Cardiac septum (tissue), 1 donor: ENCODE measurements around the gene LHCGR. TPM values are rescaled to one million over a fixed set of nuclear protein-coding genes. Genes with fewer than 3 reads are reported as not detected.
"Not testable (repeated sequence)": the region's sequence is repeated elsewhere in the genome, so short reads cannot be mapped to it uniquely, and the experiment has no call there.

Experiments
- DNase-seq: peaks from one replicate; pipeline ENCODE4 v3.0.0-alpha.2; 2020; ENCODE audit warnings: low spot score
- intact Hi-C: fragments of 100-400 bp; cut with DNase I; formaldehyde crosslinking; loops from one replicate; pipeline ENCODE4 v1.14.0; 2022
- total RNA-seq: library from RNA; stranded (reverse); fragmentation: NEBNext Ultra II Directional; extraction: Animal tissue kit (Norgen Biotek cat#: 25700); gene quantifications from one replicate; pipeline ENCODE4 v1.2.1, GENCODE V29; 2021
- donor health status: DM: no; HTN: no; CAD: no.

Gene LHCGR
- total RNA-seq, 1 donor from 2014 or later, result 0.24 TPM

GRCh38 chr2:48749291-48750127 is 6.0 kb downstream of the LHCGR start:
- intact Hi-C loops, result no loop called here
- no peak for DNase-seq

- intact Hi-C loops, result no loop called here
- no peak for DNase-seq
These were observed 8.2 kb downstream of the LHCGR start for GRCh38 chr2:48747319-48747718.

DNA sequence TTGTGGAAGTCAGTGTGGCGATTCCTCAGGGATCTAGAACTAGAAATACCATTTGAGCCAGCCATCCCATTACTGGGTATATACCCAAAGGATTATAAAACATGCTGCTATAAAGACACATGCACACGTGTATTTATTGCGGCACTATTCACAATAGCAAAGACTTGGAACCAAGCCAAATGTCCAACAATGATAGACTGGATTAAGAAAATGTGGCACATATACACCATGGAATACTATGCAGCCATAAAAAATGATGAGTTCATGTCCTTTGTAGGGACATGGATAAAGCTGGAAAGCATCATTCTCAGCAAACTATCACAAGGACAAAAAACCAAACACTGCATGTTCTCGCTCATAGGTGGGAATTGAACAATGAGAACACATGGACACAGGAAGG is 16.3 kb downstream of the LHCGR start:
- DNase-seq, result not testable (repeated sequence)

DNA sequence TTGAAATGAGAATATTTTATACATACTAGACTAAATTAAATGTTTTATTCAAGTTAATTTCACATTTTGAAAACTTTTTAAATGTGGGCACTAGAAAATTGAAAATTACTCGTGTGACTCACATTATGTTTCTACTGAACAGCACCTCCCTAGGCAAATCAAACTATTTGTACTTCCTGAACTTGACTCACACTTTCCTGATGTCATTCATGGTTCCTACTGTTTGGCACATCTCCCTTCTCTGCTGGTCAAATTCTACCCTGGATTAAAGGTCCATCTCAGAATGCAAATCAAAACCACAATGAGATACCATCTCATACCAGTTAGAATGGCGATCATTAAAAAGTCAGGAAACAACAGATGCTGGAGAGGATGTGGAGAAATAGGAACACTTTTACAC is 16.7 kb downstream of the LHCGR start:
- DNase-seq, result no peak
- intact Hi-C loops, result no loop called here

More for the DNA sequence above, 16.3 kb downstream of the LHCGR start:
- intact Hi-C loops, result not testable (repeated sequence)

DNA sequence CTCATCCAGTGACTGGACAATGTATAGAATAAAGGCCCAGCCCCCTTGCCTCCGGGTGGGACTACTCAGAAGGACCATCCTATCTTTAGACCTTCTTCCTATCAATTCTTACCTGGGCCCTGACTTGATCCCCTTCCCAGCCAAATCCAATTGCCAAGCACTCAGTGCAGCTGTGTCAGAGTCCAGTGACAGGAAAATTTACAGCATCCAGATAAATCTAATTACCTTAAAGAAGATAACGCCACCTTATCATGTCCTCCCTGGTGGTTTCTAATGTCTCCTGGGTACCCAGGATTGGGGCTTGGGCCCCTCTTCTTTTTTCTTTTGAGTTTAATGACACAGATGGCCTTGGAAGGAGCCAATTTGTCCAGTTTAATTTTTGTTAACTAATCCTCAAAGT is 19.3 kb downstream of the LHCGR start:
- intact Hi-C loops, result no loop called here
- DNase-seq, result no peak

- intact Hi-C loops, result no loop called here
- no peak for DNase-seq
These were observed 20.8 kb downstream of the LHCGR start for GRCh38 chr2:48734576-48735303.

DNA sequence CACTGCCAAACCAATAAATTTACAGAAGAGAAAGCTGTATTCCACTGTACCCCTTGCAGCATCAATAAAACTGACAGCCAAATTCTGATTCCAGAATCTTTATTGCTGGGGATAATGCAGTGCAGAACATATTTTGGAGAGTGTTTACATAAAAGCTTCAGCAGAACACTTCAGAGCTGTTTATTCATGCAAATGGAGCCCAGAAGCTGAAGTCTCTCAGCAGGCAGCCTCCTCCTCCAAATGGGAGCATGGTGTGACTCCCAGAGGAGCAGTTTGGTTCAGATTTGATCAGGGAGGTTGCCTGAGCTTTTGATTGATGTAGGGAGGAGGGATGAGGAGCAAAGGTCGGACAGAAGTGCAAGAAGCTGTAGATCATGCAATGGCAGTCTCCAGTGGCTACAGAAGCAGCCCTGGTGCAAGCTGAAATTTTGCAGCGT is 22.4 kb downstream of the LHCGR start:
- DNase-seq, result no peak

GRCh38 chr2:48728840-48729239 is 26.7 kb downstream of the LHCGR start:
- intact Hi-C loops, result loop anchor here (5.0 kb wide), 1 partner anchor 127 kb away; no protein-coding TSS in a partner anchor

More for the DNA sequence above, 22.4 kb downstream of the LHCGR start:
- intact Hi-C loops, result no loop called here

GRCh38 chr2:48728295-48728694 is 27.2 kb downstream of the LHCGR start:
- no peak for DNase-seq
- intact Hi-C loops, result loop anchor here (5.0 kb wide), 1 partner anchor 126 kb away; no protein-coding TSS in a partner anchor

More at GRCh38 chr2:48728840-48729239, 26.7 kb downstream of the LHCGR start:
- DNase-seq, result no peak

DNA sequence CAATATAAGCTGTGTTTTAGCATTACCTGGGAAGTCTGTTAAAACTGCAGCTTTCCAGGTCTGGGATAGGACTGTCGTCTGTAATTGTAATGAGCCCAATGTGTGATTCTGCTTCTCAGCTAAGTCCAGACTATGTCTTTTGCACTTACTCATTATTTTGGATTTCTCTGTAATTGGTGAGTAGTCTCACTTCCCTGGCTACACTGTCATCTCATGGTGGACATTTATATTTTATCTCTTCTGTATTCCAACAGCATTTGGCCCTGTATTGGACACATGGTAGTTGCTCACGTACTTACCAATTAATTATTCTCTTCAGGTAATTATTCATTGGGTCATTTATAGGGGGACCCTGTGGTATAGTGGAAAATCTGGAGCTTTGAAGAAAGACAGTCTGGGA is 28.0 kb downstream of the LHCGR start:
- no peak for DNase-seq
- intact Hi-C loops, result loop anchor here (5.0 kb wide), 1 partner anchor 125 kb away; no protein-coding TSS in a partner anchor

DNA sequence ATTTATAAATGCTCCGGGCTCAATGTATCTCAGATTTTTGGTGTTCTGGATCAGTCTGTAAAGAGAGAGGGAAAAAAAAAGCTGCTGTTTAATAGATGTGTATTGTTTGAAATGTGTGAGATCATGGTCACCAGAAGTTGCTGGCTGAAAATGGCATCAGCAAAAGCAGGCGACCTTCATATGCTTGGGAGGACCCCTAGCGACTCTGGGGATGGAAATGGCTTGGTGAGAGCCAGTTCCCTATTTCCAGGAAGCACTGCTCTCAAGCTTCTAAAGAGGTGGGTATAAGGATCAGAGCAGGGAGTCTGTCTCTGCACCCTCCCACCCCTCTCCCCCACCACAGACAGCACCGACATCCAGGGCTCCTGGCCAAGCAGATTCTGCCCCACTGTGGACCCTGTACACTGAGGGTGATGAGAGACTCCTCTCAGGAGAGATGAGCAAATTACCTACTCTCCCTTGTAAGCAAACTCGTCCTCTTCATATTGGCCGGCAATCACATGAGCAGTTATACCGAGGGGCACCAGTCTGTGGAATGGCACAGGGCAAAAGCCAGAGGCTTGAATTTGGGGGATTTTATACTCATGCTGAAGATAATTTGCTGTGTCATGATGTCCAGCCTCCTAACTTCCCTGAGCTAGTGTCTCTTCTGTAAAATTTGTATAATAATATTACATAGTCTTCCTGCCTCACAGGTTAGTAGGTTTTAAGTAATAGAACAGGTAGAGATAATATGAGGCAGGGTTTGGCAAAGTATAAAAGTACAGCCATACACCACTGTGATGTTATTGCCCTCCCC is 29.6 kb downstream of the LHCGR start:
- intact Hi-C loops, result loop anchor here (5.0 kb wide), 1 partner anchor 124 kb away; no protein-coding TSS in a partner anchor
- DNase-seq, result no peak

- DNase-seq, result no peak
- intact Hi-C loops, result no loop called here
These were observed 31.2 kb downstream of the LHCGR start for GRCh38 chr2:48724278-48724677.

- intact Hi-C loops, result no loop called here
- no peak for DNase-seq
These were observed 32.4 kb downstream of the LHCGR start for GRCh38 chr2:48723129-48723528.

- DNase-seq, result no peak
- intact Hi-C loops, result no loop called here
These were observed 33.1 kb downstream of the LHCGR start for GRCh38 chr2:48722391-48722790.

DNA sequence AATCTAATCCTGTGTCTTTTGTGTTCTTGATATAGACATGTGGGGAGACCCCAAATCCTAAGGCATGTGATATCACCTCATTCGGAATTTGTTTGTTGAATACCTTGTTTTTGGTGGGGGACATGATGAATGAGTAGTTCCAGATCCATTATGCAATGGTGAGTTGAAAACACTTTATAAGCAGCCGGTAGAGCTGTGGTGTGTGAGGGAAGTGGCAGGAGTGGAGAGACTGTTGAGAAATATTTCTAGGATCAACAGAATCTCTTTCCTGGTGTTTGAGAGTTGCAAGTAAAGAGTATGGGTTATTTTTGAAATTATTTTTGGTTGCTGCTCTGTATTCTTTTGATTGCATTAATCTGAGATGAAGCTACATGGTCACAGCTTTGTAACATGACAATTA is 34.4 kb downstream of the LHCGR start:
- intact Hi-C loops, result no loop called here
- DNase-seq, result no peak

DNA sequence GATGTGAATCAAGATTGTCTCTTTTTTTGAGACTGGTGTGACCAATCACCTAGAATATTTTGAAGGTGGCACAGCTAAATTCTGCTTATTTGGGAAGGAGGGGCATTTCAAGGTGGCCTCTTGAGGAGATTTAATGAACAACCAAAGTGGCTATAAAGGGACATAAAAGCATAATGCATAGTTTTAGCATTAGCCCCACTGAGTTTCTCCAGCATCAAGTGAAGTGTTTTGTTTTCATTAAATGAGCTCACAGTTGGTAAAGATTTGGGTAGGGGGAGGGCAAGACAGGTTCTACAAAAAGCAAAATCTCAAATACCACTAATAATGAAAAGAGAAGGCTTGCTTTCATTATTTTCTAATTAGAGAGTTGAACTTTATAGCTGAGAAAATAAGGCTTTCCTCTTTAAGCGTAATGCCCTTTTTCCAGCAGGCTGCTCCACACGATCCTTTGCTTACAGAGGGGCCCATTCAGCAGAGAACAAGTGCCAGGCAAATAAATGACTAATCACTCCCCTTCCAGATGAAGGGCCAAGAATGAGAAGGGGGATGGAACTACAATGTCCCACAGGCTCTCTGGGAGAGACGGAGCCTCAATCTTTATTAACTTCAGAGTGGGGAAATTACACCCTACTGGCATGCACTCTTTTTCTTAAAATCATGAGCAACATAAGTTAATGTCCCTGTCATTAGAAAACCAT is 35.9 kb downstream of the LHCGR start:
- DNase-seq, result no peak

DNA sequence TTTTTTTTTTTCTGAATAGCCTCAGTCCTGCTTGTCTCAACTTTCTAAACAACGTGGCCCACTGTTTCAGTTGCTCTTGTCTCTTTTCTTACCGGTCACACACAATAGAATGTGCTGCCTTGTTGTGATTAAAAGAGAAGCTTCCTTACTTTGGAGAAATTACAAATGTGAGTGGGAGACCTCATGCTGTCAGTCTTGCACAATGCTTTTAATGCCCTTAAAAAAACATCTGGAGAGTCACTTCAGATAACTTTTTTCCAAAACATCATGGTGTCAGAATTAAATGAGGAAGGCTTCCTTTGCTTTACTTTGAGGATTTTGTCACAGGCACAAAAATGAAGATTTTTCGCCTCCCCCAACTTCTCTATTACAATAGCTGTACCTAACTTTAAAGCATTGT is 37.7 kb downstream of the LHCGR start:
- intact Hi-C loops, result no loop called here
- DNase-seq, result no peak

More for the DNA sequence above, 35.9 kb downstream of the LHCGR start:
- intact Hi-C loops, result no loop called here

DNA sequence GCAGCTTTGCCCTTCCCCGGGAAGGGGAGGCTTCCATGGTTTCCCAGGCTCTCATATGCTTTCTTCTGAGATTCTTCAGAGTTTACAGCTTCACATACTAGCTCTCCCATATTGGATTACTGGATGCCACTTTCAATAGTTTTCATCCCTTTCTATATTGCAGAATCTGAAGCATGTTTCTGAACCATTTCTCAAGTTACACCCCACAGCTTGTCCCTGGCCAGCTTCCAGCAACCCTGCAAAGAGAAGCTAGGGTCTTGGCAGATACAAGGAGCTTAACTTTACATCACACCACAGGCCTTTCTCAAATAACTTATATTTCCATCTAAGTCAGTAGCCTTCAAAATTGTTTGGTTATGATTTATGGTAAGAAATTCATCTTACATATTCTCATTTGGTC is 39.6 kb downstream of the LHCGR start:
- DNase-seq, result no peak
- intact Hi-C loops, result no loop called here
